Heart right ventricle (tissue), 16 donors: Measurements from ENCODE around the gene CCL25. TPM values are rescaled to one million over a fixed set of nuclear protein-coding genes. Genes with fewer than 3 reads are reported as not detected.
A peak's percentile ranks its signal among the peaks of the same experiment; 100 is the strongest.

Experiments used
- ATAC-seq, 8 donors: fragments of 200-7000 bp; cut with Tn5 transposase; one replicate each; pipeline ENCODE4 v1.9.1; 2020; ENCODE audit warnings: mild to moderate bottlenecking in 8 of 8, moderate library complexity in 8 of 8, moderate number of reproducible peaks in 1 of 8
- DNase-seq, 2 donors: peaks; one replicate each; pipeline ENCODE4 v3.0.0-alpha.2; 2020
- H3K27ac ChIP-seq, 10 donors: fragments of 200-600 bp; sonication (generic) in 2 of 10; one replicate each; pipeline versions ENCODE4 v1.5.0 to v1.8.0; 2020 to 2022; ENCODE audit warnings: mild to moderate bottlenecking in 3 of 10
- H3K27me3 ChIP-seq, 7 donors: fragments of 200-600 bp; one replicate each; pipeline ENCODE4 v1.8.0; 2021 to 2022; ENCODE audit warnings: mild to moderate bottlenecking in 2 of 7
- H3K36me3 ChIP-seq, 9 donors: fragments of 200-600 bp; sonication (generic) in 1 of 9; one replicate each; pipeline versions ENCODE4 v1.5.0 to v1.8.0; 2020 to 2022; ENCODE audit warnings: mild to moderate bottlenecking in 2 of 9
- H3K4me1 ChIP-seq, 9 donors: fragments of 200-600 bp; sonication (generic) in 1 of 9; one replicate each; pipeline versions ENCODE4 v1.5.0 to v1.8.0; 2020 to 2022; ENCODE audit warnings: mild to moderate bottlenecking in 4 of 9
- H3K4me3 ChIP-seq, 10 donors: fragments of 200-600 bp; sonication (generic) in 2 of 10; one replicate each; pipeline versions ENCODE4 v1.5.0 to v1.8.0; 2020 to 2022; ENCODE audit warnings: mild to moderate bottlenecking in 7 of 10, moderate library complexity in 2 of 10
- H3K9me3 ChIP-seq, 11 donors: fragments of 200-600 bp in 10 of 11; sonication (generic) in 2 of 11; one replicate each; pipeline versions ENCODE4 v1.5.0 to v1.8.0; 2013 to 2022; ENCODE audit warnings: mild to moderate bottlenecking in 2 of 11, control low read depth in 1 of 11, moderate library complexity in 1 of 11
- CTCF ChIP-seq, 9 donors: fragments of 200-600 bp; sonication (generic) in 2 of 9; IDR thresholded peaks; one replicate each; pipeline versions ENCODE4 v1.5.0 to v1.8.0; 2021 to 2022; ENCODE audit warnings: antibody characterized with exemption in 9 of 9, mild to moderate bottlenecking in 5 of 9, moderate library complexity in 1 of 9
- WGBS, 2 donors: extraction: QIAGEN DNeasy Blood & Tissue Kit; methylation state at CpG; one replicate each; pipeline ENCODE4 v1.1.7; 2013; ENCODE audit warnings: inconsistent platforms in 1 of 2; 5-methylcytosine and 5-hydroxymethylcytosine counted together
- intact Hi-C, 10 donors: fragments of 100-400 bp; cut with DNase I; formaldehyde crosslinking; loops; one replicate each; pipeline versions ENCODE4 v1.11.1 to v1.14.2; 2022
- polyA plus RNA-seq, 2 donors: library from polyadenylated mRNA; stranded (reverse); fragments of 200-250 nt; gene quantifications; one replicate each; pipeline ENCODE4 v1.2.3, GENCODE V29; 2013
- total RNA-seq, 10 donors: library from RNA; stranded (reverse); fragmentation: NEBNext Ultra II Directional in 3 of 10; extraction: Animal tissue kit (Norgen Biotek cat#: 25700) in 3 of 10; gene quantifications; one replicate each; pipeline versions ENCODE4 v1.2.1 to v1.2.4, GENCODE V29; 2021 to 2023
- donor health status: Arrhythmogenic right ventricular cardiomyopathy.
- donor health status: ischemic (EF 13 %, LVEDD 7.1; RV severe dilation, severe dysfunction).
- donor health status: healthy with polysubstance abuse.
- donor health status: DM: no; HTN: yes; CAD: no.
- donor health status: DM: no; HTN: no; CAD: no.
- donor health status: ischemic (EF 25% LVEDD 6.9; RV normal size, moderate dysfunction).
- donor health status: ischemic (EF 25% LVEDD 5.7; RV mildly dilated, moderate dysfunction).
- donor health status: healthy.
- donor health status: DM: yes; HTN: yes; CAD: no.
- donor health status: Ischemic cardiomyopathy.
- donor health status: ischemic (EF 35%, LVEDD 5.7; RV mildly dilated, moderate dysfunction).
- donor health status: nonischemic (EF 11% LVEDD 7.7; RV severe dilation, severe dysfunction).
- donor health status: DM: yes; HTN: yes; CAD: no.
- donor health status: PGD.
- donor health status: ischemic (EF 29% LVEDD 5.4; RV normal size, mild dysfunction).
- donor health status: nonischemic (EF 23%, LVEDD 6.1; RV moderate dilation, normal function).

The CCL25 gene
- total and polyA plus RNA-seq, 12 donors = not detected

GRCh38 chr19:8064911-8065874, 12.6 kb downstream of the CCL25 start:
- no peak for TF ChIP-seq CTCF (IDR thresholded peaks at IDR 0.05)
- intact Hi-C loops = no loop called here

GRCh38 chr19:8065875-8066261, 13.3 kb downstream of the CCL25 start:
- no peak for TF ChIP-seq CTCF (IDR thresholded peaks at IDR 0.05)
- intact Hi-C loops = no loop called here
- 92 to 93% methylated on average over 20 of the region's 20 CpGs for WGBS, 2 donors
- ATAC-seq = no peak
- H3K9me3 ChIP-seq = peaks cover 0 to 23% (median 12%) of the 10 kb centered on the region in 11 donors
- H3K4me3 ChIP-seq = no peak overlapping the region
- no peaks in the 10 kb centered on the region for H3K27me3 ChIP-seq
- no peak for DNase-seq
- H3K36me3 ChIP-seq = no peaks in the 10 kb centered on the region
- no peak overlapping the region for H3K27ac ChIP-seq
- H3K4me1 ChIP-seq = no peaks in the 10 kb centered on the region

More at GRCh38 chr19:8064911-8065874, 12.6 kb downstream of the CCL25 start:
- no peaks in the 10 kb centered on the region for H3K36me3 ChIP-seq
- DNase-seq (no peak), ATAC-seq (no peak)
- no peaks in the 10 kb centered on the region for H3K27me3 ChIP-seq
- H3K4me1 ChIP-seq = no peaks in the 10 kb centered on the region
- peaks cover 0 to 18% (median 12%) of the 10 kb centered on the region in 11 donors for H3K9me3 ChIP-seq
- H3K4me3 ChIP-seq = no peak overlapping the region
- WGBS, 2 donors = 83 to 85% methylated on average over 24 of the region's 24 CpGs
- no peak overlapping the region for H3K27ac ChIP-seq

GRCh38 chr19:8069096-8069973, 16.8 kb downstream of the CCL25 start:
- no peaks in the 10 kb centered on the region for H3K36me3 ChIP-seq
- H3K4me3 ChIP-seq = no peak overlapping the region
- H3K9me3 ChIP-seq = peaks cover 0 to 29% (median 12%) of the 10 kb centered on the region in 11 donors
- H3K4me1 ChIP-seq = no peaks in the 10 kb centered on the region
- intact Hi-C loops = no loop called here
- DNase-seq = no peak
- H3K27me3 ChIP-seq = no peaks in the 10 kb centered on the region
- H3K27ac ChIP-seq = no peak overlapping the region
- 67 to 71% methylated on average over 13 of the region's 13 CpGs for WGBS, 2 donors
- peak in 8 of 9 donors; percentile 13 to 45 (median 30) for TF ChIP-seq CTCF (IDR thresholded peaks at IDR 0.05)
- no peak for ATAC-seq

GRCh38 chr19:8071912-8072311, 19.4 kb downstream of the CCL25 start:
- WGBS, 2 donors = 87% methylated on average over 15 of the region's 15 CpGs
- intact Hi-C loops = no loop called here
- ATAC-seq = no peak

More at GRCh38 chr19:8071912-8072311, 19.4 kb downstream of the CCL25 start:
- DNase-seq = no peak
- no peak for TF ChIP-seq CTCF (IDR thresholded peaks at IDR 0.05)
- H3K36me3 ChIP-seq = no peaks in the 10 kb centered on the region
- H3K4me1 ChIP-seq = no peaks in the 10 kb centered on the region
- no peaks in the 10 kb centered on the region for H3K27me3 ChIP-seq
- H3K9me3 ChIP-seq = peaks cover 0 to 32% (median 12%) of the 10 kb centered on the region in 11 donors
- H3K27ac ChIP-seq = no peak overlapping the region
- H3K4me3 ChIP-seq = no peak overlapping the region
